ENCODE results near the gene PSG7.
"Not testable (repeated sequence)": the region's sequence is repeated elsewhere in the genome, so short reads cannot be mapped to it uniquely, and the experiment has no call there.

DNA sequence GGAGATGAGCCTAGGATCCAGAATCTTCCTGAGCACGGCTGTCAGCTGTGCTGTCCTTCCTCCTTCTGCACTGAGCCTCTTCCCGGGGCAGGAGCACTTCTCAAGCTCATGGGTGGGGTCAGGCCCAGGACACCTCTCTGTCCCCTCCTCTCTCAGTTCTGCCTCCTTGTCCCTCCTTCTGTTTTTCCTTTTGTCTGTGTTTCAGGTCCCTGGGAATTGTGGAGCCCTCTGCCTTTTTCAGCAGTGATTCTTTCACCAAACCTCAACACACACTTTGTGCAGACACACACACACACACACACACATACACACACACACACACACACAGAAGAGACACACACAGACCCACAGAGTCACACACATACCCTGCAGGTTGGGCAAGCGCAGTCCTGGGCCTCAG lies at the start of gene PSG7:
- TF ChIP-seq, protein P1, sequence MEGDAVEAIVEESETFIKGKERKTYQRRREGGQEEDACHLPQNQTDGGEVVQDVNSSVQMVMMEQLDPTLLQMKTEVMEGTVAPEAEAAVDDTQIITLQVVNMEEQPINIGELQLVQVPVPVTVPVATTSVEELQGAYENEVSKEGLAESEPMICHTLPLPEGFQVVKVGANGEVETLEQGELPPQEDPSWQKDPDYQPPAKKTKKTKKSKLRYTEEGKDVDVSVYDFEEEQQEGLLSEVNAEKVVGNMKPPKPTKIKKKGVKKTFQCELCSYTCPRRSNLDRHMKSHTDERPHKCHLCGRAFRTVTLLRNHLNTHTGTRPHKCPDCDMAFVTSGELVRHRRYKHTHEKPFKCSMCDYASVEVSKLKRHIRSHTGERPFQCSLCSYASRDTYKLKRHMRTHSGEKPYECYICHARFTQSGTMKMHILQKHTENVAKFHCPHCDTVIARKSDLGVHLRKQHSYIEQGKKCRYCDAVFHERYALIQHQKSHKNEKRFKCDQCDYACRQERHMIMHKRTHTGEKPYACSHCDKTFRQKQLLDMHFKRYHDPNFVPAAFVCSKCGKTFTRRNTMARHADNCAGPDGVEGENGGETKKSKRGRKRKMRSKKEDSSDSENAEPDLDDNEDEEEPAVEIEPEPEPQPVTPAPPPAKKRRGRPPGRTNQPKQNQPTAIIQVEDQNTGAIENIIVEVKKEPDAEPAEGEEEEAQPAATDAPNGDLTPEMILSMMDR (conservative IDR thresholded peaks at IDR 0.05 in 1 of 2, IDR thresholded peaks at IDR 0.05 in 1 of 2; ENCODE audit: low read depth in 1 of 2, low read length in 2 of 2) = not testable (repeated sequence)
- not testable (repeated sequence) for TF ChIP-seq EZH2 (IDR thresholded peaks at IDR 0.05; ENCODE audit: low read length, missing control alignments)
